Right lobe of liver (tissue), 6 donors: ENCODE results near the gene COX19. TPM values are rescaled to one million over a fixed set of nuclear protein-coding genes. Genes with fewer than 3 reads are reported as not detected.

Experiments used
- ATAC-seq, 4 donors: fragments of 200-7000 bp; cut with Tn5 transposase; one replicate each; pipeline ENCODE4 v1.9.1; 2020; ENCODE audit warnings: mild to moderate bottlenecking in 4 of 4, moderate library complexity in 4 of 4
- DNase-seq, 3 donors: peaks; one replicate each; pipeline ENCODE4 v3.0.0-alpha.2; 2020
- H3K27ac ChIP-seq, 3 donors: fragments of 200-600 bp; one replicate each; pipeline ENCODE4 v1.8.0; 2022
- H3K27me3 ChIP-seq, 2 donors: fragments of 200-600 bp; one replicate each; pipeline ENCODE4 v1.8.0; 2022
- H3K36me3 ChIP-seq, 4 donors: fragments of 200-600 bp; sonication (generic) in 1 of 4; one replicate each; pipeline versions ENCODE4 v1.5.1 to v1.8.0; 2017 to 2022; ENCODE audit warnings: control low read depth in 1 of 4
- H3K4me1 ChIP-seq, 4 donors: fragments of 200-600 bp; sonication (generic) in 1 of 4; one replicate each; pipeline versions ENCODE4 v1.5.1 to v1.8.0; 2017 to 2022; ENCODE audit warnings: control low read depth in 1 of 4
- H3K4me3 ChIP-seq, 3 donors: fragments of 200-600 bp; one replicate each; pipeline ENCODE4 v1.8.0; 2022
- H3K9me3 ChIP-seq, 4 donors: fragments of 200-600 bp; sonication (generic) in 1 of 4; one replicate each; pipeline versions ENCODE4 v1.5.1 to v1.8.0; 2017 to 2022; ENCODE audit warnings: control low read depth in 1 of 4
- POLR2A ChIP-seq: fragments of 450-650 bp; IDR thresholded peaks from one replicate; pipeline ENCODE4 v1.6.1; 2017; ENCODE audit warnings: antibody characterized with exemption, mild to moderate bottlenecking
- WGBS: methylation state at CpG from one replicate; pipeline ENCODE4 v1.1.6; 2018; ENCODE audit warnings: low coverage, low lambda C conversion rate; ENCODE audit not compliant: insufficient coverage; ENCODE audit errors: missing lambda C conversion rate; 5-methylcytosine and 5-hydroxymethylcytosine counted together
- intact Hi-C, 2 donors: fragments of 100-400 bp; cut with DNase I; formaldehyde crosslinking; loops; one replicate each; pipeline versions ENCODE4 v1.11.2 to v1.14.1; 2022
- total RNA-seq, 6 experiments: library from RNA; depleted of rRNA in 2 of 6; stranded (reverse); fragments of >200 nt in 2 of 6; fragmentation: NEBNext Ultra II Directional in 3 of 6; extraction: Animal tissue kit (Norgen Biotek cat#: 25700) in 3 of 6; gene quantifications; one replicate each; pipeline versions ENCODE4 v1.1.0 to v1.2.4, GENCODE V29; 2016 to 2023
- TF ChIP-seq, protein P1 (sequence below), 4 donors: fragments of 200-600 bp in 3 of 4; fragments of 450-650 bp in 1 of 4; IDR thresholded peaks; one replicate each; pipeline versions ENCODE4 v1.5.1 to v1.8.0; 2016 to 2022; ENCODE audit warnings: antibody characterized with exemption in 4 of 4, mild to moderate bottlenecking in 2 of 4
- donor health status: DM: no; HTN: yes; CAD: no.
- donor health status: DM: no; HTN: no; CAD: no.
- donor health status: DM: no; HTN: no; CAD: no.
- donor health status: DM: no; HTN: yes; CAD: no.
- donor health status: DM: no; HTN: yes; CAD: no.

The COX19 gene
- total RNA-seq, 6 experiments from 2014 or later = 3.2 to 6.5 (median 4.0) TPM

DNA sequence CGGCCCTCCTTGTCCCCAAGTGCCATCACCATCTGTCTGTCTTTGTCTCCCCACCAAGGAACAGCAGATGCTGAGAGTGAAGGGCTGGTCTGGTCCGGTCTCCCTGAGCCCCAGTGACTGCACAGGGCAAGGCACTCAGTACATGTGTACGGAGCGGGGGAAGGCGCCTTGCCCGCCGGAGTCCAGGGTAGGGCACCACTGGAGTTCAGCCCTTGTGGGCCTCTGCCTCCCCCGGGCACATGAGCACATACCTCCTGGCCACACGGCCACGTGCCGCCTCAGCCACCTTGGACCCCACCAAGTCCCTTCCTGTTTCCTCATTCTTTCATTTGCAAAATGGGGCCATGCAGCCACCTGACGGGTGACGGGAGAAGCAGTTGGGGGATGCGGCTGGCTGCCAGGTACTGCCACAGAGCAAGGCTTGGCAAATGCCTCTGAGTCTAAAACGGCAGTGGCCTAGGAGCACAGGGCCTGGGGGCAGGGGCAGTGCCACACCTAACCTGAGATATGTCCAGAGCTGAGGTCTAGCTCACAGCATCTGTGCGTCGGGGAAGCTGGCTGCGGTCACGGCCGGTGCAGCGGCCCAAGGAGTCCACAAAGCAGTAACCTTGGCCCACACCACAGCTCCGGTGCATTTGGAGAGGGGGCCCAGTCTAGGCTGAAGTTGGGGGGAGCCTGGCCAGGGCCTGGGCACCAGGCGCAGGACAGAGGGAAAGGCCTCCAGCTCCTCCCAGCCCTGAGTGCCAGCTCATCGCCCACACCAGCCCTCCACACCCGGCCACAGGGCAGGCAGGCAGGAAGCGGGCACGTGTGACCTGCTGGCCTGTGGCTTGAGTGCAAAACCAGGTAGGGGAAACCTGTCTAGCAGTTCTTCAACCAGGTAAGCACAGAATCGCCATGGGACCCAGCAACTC lies 26.1 kb downstream of the COX19 start:
- no peak overlapping the region for H3K27ac ChIP-seq
- H3K36me3 ChIP-seq = no peaks in the 10 kb centered on the region
- no peak for TF ChIP-seq POLR2A
- TF ChIP-seq, protein P1, sequence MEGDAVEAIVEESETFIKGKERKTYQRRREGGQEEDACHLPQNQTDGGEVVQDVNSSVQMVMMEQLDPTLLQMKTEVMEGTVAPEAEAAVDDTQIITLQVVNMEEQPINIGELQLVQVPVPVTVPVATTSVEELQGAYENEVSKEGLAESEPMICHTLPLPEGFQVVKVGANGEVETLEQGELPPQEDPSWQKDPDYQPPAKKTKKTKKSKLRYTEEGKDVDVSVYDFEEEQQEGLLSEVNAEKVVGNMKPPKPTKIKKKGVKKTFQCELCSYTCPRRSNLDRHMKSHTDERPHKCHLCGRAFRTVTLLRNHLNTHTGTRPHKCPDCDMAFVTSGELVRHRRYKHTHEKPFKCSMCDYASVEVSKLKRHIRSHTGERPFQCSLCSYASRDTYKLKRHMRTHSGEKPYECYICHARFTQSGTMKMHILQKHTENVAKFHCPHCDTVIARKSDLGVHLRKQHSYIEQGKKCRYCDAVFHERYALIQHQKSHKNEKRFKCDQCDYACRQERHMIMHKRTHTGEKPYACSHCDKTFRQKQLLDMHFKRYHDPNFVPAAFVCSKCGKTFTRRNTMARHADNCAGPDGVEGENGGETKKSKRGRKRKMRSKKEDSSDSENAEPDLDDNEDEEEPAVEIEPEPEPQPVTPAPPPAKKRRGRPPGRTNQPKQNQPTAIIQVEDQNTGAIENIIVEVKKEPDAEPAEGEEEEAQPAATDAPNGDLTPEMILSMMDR (IDR thresholded peaks at IDR 0.05) = no peak
- WGBS = 68% methylated on average over 9 of the region's 28 CpGs
- ATAC-seq (no peak), DNase-seq (peak in 2 of 3 donors; percentile 14 to 53)
- intact Hi-C loops = no loop called here
- peaks cover 0 to 9% (median 0%) of the 10 kb centered on the region in 4 donors for H3K4me1 ChIP-seq
- H3K27me3 ChIP-seq = peaks cover 0 to 3% of the 10 kb centered on the region in 2 donors
- no peak overlapping the region for H3K4me3 ChIP-seq
- no peaks in the 10 kb centered on the region for H3K9me3 ChIP-seq

DNA sequence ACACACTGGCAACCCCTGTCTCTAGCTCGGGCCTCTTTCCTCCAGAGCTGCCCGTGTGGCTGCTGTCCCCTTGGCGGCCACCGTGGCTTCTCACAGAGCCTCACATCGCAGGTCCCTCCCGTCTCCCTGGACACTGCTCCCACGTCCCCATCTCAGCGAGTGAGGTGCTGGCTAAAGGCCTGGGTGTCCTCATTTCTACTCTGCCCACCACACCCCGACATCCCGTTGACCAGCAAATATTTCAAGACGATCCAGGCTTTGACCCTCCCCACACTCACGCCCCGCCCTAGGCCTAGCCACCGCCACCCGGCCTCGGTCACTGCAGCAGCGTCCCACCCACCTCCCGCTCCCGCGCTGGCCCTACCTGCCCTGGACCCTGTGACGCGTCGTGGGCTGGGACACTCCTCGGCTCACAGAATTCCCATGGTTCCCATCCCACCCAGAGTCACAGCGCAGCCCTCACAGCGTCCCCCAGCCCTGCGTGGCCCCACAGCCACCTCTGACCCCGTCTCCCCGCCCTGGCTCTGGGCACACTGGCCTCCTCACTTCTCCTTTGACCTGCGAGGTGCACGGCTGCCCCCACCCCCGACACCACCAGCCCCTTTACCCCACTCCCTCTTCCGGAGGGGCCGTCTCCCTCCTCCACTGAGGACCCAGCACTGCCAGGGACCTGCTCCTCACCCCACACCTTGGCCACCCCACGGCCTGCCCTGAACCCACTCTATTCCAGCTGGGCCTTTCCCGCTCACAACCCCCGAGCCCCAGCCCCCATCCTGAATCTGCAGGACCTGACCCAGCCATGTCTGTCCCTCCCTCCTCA lies 27.7 kb downstream of the COX19 start:
- Histone ChIP-seq H3K27ac (no peak overlapping the region), H3K27me3 (no peaks in the 10 kb centered on the region), H3K4me1 (no peaks in the 10 kb centered on the region), H3K9me3 (no peaks in the 10 kb centered on the region), H3K4me3 (no peak overlapping the region), H3K36me3 (no peaks in the 10 kb centered on the region)
- ATAC-seq = no peak
- intact Hi-C loops = no loop called here
- 84% methylated on average over 35 of the region's 37 CpGs for WGBS
- TF ChIP-seq, protein P1 (IDR thresholded peaks at IDR 0.05) = no peak
- no peak for TF ChIP-seq POLR2A
- DNase-seq = peak in 2 of 3 donors; percentile 10 to 52

DNA sequence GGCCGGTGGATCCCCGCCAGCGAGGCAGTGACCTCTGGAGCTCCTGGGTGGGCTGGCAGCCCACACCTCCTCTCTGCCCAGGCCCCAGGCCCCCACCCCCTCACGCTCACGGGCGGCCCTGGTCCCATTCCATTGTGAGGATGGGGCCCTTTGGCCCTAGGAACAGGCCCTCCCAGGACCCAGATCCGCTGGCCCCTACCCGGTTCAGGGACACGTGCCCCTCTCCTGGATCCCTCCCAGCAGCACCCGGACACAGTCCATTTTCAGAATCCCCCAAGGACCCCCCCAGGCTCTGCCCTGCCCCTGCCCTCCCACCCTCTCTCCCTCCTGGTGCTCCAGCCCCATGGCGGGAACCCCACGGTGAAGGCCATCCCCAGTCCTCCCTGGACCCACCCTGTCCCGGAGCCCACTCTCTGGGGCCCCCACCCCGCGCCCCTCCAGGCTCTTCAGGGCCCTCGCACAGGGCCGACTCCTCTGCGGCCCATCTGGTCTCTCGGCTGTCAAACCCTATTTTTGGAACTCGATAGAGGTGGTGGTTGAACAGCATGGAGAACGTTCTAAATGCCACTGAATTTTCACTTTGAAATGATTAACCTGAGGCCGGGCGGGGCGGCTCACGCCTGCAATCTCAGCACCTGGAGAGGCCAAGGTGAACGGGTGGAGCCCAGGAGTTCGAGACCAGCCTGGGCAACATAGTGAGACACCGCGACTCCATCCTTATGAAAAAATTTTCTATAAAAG lies 28.9 kb downstream of the COX19 start:
- DNase-seq (peak in 2 of 3 donors; percentile 6 to 48), ATAC-seq (peak in 1 of 4 donors; percentile 19)
- WGBS = 84% methylated on average over 17 of the region's 29 CpGs
- Histone ChIP-seq H3K9me3 (no peaks in the 10 kb centered on the region), H3K27me3 (no peaks in the 10 kb centered on the region), H3K4me1 (no peaks in the 10 kb centered on the region), H3K36me3 (no peaks in the 10 kb centered on the region), H3K27ac (no peak overlapping the region), H3K4me3 (no peak overlapping the region)
- intact Hi-C loops = no loop called here
- TF ChIP-seq, protein P1 (IDR thresholded peaks at IDR 0.05) = no peak
- no peak for TF ChIP-seq POLR2A

DNA sequence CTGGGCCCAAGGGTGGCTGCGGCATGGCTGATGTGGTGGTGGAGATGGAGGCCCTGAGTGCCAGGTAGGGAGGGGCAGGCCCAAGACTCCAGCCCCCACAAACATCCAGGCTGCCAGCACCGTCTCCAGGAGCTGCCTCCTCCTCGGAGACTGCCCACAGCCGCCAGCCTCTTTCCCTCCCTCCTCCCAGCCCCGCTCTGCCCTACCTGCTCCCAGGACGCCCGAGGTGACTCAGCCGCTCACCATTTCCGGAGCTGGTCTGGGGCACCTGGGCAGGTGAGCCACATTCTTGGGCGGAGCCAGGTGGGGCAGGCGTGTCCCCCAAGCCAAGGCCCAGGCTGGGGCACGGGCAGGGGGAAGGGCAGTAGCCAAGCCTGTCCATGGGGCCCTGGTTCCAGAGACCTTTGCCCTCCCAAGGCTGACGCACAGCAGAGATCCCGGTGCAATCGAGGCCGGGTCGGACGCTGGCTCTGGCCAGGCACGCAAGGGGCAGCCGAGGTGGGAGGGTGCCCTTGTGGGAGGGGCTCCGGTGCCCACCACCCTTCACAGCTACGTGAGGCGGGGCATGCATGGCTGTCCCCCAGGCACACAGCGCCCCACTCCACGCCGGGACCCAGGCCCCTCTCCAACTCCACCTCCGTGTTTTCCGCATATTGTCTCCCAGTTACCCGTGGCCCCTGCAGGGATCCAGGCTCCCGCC lies 29.6 kb downstream of the COX19 start:
- intact Hi-C loops = no loop called here
- no peaks in the 10 kb centered on the region for H3K9me3 ChIP-seq
- no peaks in the 10 kb centered on the region for H3K36me3 ChIP-seq
- no peak overlapping the region for H3K27ac ChIP-seq
- no peaks in the 10 kb centered on the region for H3K27me3 ChIP-seq
- ATAC-seq (peak in 3 of 4 donors; percentile 31 to 62 (median 40)), DNase-seq (peak in 2 of 3 donors; percentile 31 to 61)
- TF ChIP-seq, protein P1 (IDR thresholded peaks at IDR 0.05) = no peak
- no peak for TF ChIP-seq POLR2A
- no peak overlapping the region for H3K4me3 ChIP-seq
- WGBS = 7% methylated on average over 3 of the region's 30 CpGs
- no peaks in the 10 kb centered on the region for H3K4me1 ChIP-seq
